Measurements from ENCODE around the gene HIP1.

DNA sequence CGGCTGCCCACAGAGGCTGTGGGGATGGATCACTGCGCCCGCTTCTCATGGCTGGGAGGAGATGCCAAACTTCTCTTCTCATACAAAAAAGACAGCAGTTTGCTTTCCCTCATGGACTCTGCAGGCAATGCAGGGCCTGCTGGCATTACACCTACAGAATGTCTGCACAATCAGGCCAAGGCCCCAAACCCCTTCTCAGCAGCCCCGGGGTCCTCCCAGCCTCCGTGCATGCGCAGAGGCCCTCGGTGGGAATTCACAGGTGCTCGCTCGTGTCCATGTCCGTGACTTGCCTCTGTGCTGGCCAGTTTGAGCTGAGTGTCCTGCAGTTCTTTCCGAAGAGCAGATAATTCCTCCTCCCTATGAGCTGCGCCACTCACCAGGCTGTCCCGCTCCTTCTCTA is 183.0 kb downstream of the HIP1 start:
- TF ChIP-seq, protein P1, sequence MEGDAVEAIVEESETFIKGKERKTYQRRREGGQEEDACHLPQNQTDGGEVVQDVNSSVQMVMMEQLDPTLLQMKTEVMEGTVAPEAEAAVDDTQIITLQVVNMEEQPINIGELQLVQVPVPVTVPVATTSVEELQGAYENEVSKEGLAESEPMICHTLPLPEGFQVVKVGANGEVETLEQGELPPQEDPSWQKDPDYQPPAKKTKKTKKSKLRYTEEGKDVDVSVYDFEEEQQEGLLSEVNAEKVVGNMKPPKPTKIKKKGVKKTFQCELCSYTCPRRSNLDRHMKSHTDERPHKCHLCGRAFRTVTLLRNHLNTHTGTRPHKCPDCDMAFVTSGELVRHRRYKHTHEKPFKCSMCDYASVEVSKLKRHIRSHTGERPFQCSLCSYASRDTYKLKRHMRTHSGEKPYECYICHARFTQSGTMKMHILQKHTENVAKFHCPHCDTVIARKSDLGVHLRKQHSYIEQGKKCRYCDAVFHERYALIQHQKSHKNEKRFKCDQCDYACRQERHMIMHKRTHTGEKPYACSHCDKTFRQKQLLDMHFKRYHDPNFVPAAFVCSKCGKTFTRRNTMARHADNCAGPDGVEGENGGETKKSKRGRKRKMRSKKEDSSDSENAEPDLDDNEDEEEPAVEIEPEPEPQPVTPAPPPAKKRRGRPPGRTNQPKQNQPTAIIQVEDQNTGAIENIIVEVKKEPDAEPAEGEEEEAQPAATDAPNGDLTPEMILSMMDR (conservative IDR thresholded peaks at IDR 0.05; ENCODE audit: low read depth, low read length): no peak
- TF ChIP-seq POLR2A (IDR thresholded peaks at IDR 0.05; ENCODE audit: low read depth, low read length) (no peak), RAD21 (IDR thresholded peaks at IDR 0.05; ENCODE audit: low read length) (no peak), SMC3 (IDR thresholded peaks at IDR 0.05; ENCODE audit: low read depth, low read length) (no peak), MAZ (IDR thresholded peaks at IDR 0.05; ENCODE audit: borderline replicate concordance, low read depth, low read length) (no peak), CHD1 (IDR thresholded peaks at IDR 0.05; ENCODE audit: low read depth, low read length) (no peak), RFX5 (IDR thresholded peaks at IDR 0.05; ENCODE audit: low read depth, low read length) (no peak), CEBPB (IDR thresholded peaks at IDR 0.05; ENCODE audit: low read depth, low read length) (no peak), MAFK (IDR thresholded peaks at IDR 0.05; ENCODE audit: low read depth, low read length) (no peak), MXI1 (IDR thresholded peaks at IDR 0.05; ENCODE audit: borderline replicate concordance, low read depth, low read length) (no peak), RCOR1 (IDR thresholded peaks at IDR 0.05; ENCODE audit: insufficient replicate concordance, low read length) (no peak), NFE2L2 (IDR thresholded peaks at IDR 0.05; ENCODE audit: low read depth, low read length) (no peak)
- TF ChIP-seq, protein P2, sequence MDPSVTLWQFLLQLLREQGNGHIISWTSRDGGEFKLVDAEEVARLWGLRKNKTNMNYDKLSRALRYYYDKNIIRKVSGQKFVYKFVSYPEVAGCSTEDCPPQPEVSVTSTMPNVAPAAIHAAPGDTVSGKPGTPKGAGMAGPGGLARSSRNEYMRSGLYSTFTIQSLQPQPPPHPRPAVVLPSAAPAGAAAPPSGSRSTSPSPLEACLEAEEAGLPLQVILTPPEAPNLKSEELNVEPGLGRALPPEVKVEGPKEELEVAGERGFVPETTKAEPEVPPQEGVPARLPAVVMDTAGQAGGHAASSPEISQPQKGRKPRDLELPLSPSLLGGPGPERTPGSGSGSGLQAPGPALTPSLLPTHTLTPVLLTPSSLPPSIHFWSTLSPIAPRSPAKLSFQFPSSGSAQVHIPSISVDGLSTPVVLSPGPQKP (IDR thresholded peaks at IDR 0.05; ENCODE audit: borderline replicate concordance, low read depth, low read length): no peak
- TF ChIP-seq, protein P3, sequence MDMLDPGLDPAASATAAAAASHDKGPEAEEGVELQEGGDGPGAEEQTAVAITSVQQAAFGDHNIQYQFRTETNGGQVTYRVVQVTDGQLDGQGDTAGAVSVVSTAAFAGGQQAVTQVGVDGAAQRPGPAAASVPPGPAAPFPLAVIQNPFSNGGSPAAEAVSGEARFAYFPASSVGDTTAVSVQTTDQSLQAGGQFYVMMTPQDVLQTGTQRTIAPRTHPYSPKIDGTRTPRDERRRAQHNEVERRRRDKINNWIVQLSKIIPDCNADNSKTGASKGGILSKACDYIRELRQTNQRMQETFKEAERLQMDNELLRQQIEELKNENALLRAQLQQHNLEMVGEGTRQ (IDR thresholded peaks at IDR 0.05; ENCODE audit: low read depth, low read length): no peak
